ENCODE data around the gene TAF4.

DNA sequence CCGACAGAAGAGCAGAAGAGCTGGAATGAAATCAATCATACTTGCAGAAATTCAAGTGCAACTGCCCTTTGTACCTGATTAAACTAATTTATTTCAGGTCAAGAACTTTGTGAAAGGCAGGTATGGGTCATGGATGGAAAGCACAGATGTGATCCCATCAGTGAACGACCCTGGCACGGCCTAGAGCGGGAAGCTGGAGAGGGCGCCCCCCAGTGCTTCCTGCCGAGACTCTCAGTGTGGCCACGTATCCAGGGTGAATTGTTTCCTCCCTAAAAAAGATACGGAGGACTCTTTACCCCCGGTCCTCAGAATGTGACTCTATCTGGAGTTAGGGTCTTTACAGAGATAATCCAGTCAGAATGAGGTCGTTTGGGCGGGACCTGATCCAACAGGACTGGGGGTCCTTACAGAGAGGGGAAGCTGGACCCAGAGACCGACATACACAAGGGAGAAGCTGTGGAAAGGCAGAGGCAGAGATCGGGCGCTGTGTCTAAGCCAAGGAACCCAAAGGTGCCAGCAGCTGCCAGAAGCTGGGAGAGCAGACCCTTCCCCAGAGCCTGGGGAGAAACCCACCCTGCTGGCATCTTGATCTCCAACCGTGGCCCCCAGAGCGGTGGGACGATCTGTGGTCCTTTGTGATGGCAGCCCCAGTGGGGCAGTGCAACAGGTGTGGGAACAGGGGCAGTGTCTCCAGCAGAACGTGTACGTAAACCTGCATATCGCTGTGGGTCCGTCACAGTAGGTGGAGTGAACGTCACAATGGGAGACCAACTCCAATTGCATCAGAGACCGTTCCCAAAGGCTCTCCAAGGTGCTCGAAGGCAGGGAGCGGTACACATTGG is 91.9 kb downstream of the TAF4 start:
- TF ChIP-seq POLR2A (IDR thresholded peaks at IDR 0.05) (no peak), POLR2AphosphoS5 (IDR thresholded peaks at IDR 0.05) (no peak)
- TF ChIP-seq, protein P1, sequence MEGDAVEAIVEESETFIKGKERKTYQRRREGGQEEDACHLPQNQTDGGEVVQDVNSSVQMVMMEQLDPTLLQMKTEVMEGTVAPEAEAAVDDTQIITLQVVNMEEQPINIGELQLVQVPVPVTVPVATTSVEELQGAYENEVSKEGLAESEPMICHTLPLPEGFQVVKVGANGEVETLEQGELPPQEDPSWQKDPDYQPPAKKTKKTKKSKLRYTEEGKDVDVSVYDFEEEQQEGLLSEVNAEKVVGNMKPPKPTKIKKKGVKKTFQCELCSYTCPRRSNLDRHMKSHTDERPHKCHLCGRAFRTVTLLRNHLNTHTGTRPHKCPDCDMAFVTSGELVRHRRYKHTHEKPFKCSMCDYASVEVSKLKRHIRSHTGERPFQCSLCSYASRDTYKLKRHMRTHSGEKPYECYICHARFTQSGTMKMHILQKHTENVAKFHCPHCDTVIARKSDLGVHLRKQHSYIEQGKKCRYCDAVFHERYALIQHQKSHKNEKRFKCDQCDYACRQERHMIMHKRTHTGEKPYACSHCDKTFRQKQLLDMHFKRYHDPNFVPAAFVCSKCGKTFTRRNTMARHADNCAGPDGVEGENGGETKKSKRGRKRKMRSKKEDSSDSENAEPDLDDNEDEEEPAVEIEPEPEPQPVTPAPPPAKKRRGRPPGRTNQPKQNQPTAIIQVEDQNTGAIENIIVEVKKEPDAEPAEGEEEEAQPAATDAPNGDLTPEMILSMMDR (IDR thresholded peaks at IDR 0.05) = no peak
